GM19035 (cell line): ENCODE data around the gene STH.

Experiments
- ATAC-seq: cut with Tn5 transposase; IDR thresholded peaks from one replicate; pipeline ENCODE4 v1.9.1; 2021; ENCODE audit not compliant: unreplicated experiment

The STH gene

GRCh38 chr17:45966606-45967280, 32.3 kb upstream of the STH start:
- no peak for ATAC-seq

- ATAC-seq = no peak
Measured at GRCh38 chr17:45967378-45967777, 31.7 kb upstream of the STH start.

GRCh38 chr17:45968732-45969131, 30.3 kb upstream of the STH start:
- ATAC-seq = no peak

GRCh38 chr17:45969726-45970125, 29.3 kb upstream of the STH start:
- ATAC-seq = no peak

- ATAC-seq = no peak
Measured at GRCh38 chr17:45970659-45971058, 28.4 kb upstream of the STH start.

GRCh38 chr17:45971698-45972141, 27.3 kb upstream of the STH start:
- ATAC-seq = no peak

GRCh38 chr17:45972531-45972930, 26.5 kb upstream of the STH start:
- ATAC-seq = no peak

- ATAC-seq = no peak
Measured at GRCh38 chr17:45973099-45973780, 25.8 kb upstream of the STH start.

- ATAC-seq = no peak
Measured at GRCh38 chr17:45973946-45974859, 24.8 kb upstream of the STH start.

- no peak for ATAC-seq
Measured at GRCh38 chr17:45974916-45975630, 24.0 kb upstream of the STH start.

- ATAC-seq = no peak
Measured at GRCh38 chr17:45975640-45976295, 23.3 kb upstream of the STH start.

GRCh38 chr17:45976391-45976754, 22.7 kb upstream of the STH start:
- ATAC-seq = no peak

GRCh38 chr17:45976755-45977505, 22.1 kb upstream of the STH start:
- no peak for ATAC-seq

GRCh38 chr17:45977506-45977824, 21.6 kb upstream of the STH start:
- ATAC-seq = no peak

- no peak for ATAC-seq
Measured at GRCh38 chr17:45977976-45978626, 20.9 kb upstream of the STH start.

- no peak for ATAC-seq
Measured at GRCh38 chr17:45979137-45979536, 19.9 kb upstream of the STH start.

GRCh38 chr17:45980855-45981254, 18.2 kb upstream of the STH start:
- ATAC-seq = no peak

- no peak for ATAC-seq
Measured at GRCh38 chr17:45981306-45981705, 17.7 kb upstream of the STH start.

- no peak for ATAC-seq
Measured at GRCh38 chr17:45982791-45983613, 16.0 kb upstream of the STH start.
